HCT116 (cell line): ENCODE data around the gene NDE1. TPM values are rescaled to one million over a fixed set of nuclear protein-coding genes. Genes with fewer than 3 reads are reported as not detected.
A peak's percentile ranks its signal among the peaks of the same experiment; 100 is the strongest.

Source experiments
- ATAC-seq: fragments of 200-7000 bp; cut with Tn5 transposase; 2 replicates; pipeline ENCODE4 v1.9.1; 2020; ENCODE audit warnings: mild to moderate bottlenecking, moderate library complexity
- Bru-seq: library from RNA; stranded (reverse); fragments of 400-500 nt; gene quantifications from one replicate; lab custom pipeline; 2021; lab: Mats Ljungman, UMichigan
- BruChase-seq, 2 experiments: library from RNA; stranded (reverse); fragments of 400-500 nt; gene quantifications; one replicate each; lab custom pipeline; 2021; lab: Mats Ljungman, UMichigan
- BruUV-seq: library from RNA; stranded (reverse); fragments of 400-500 nt; replicated peaks from 2 replicates; lab custom pipeline; 2021; lab: Mats Ljungman, UMichigan
- CTCF ChIA-PET: fragments of 300-600 bp; sonication (Branson Sonifier 250); formaldehyde crosslinking; loops from one replicate; lab custom pipeline; 2021; ENCODE audit warnings: antibody characterized with exemption; lab: Charles Lee
- POLR2A ChIA-PET: fragments of 300-600, 350-600 bp; sonication (Branson Sonifier 250); formaldehyde crosslinking; loops from one replicate; lab custom pipeline; 2021; ENCODE audit warnings: antibody characterized with exemption; lab: Charles Lee
- RAD21 ChIA-PET, 2 experiments: fragments of 300-600 bp; sonication (Branson Sonifier 250); formaldehyde crosslinking; loops; one replicate each; lab custom pipeline; 2023; ENCODE audit warnings: low total read pairs in 2 of 2; ENCODE audit not compliant: uncharacterized antibody in 2 of 2, unreplicated experiment in 2 of 2, low non-redundant PET in 1 of 2; lab: Charles Lee
- DNase-seq: peaks from one replicate; pipeline ENCODE4 v3.0.0-alpha.2; 2010; ENCODE audit warnings: low read depth, low spot score
- H2AFZ ChIP-seq: fragments of 200-600 bp; shearing (Covaris generic), sonication (generic); 2 replicates; pipeline ENCODE4 v1.6.1; 2017; ENCODE audit warnings: low read depth, mixed run types, mixed read lengths, antibody characterized with exemption, low read length; ENCODE audit not compliant: poor library complexity, severe bottlenecking
- H3K27ac ChIP-seq: 2 replicates; pipeline ENCODE4 v1.5.1; 2012; ENCODE audit warnings: low read depth, low read length
- H3K27me3 ChIP-seq: fragments of 200-600 bp; sonication (generic); 2 replicates; pipeline ENCODE4 v1.6.1; 2016; ENCODE audit warnings: mixed run types, low read length, mixed read lengths; ENCODE audit not compliant: insufficient read depth
- H3K36me3 ChIP-seq, 2 experiments: fragments of 200-500 bp in 1 of 2; fragments of 200-600 bp in 1 of 2; sonication (Bioruptor generic) in 1 of 2; sonication (generic) in 1 of 2; 2 replicates each; pipeline versions ENCODE4 v1.5.1 to v1.6.1; 2014 to 2016; ENCODE audit warnings: low read length in 2 of 2, inconsistent platforms in 1 of 2, mixed read lengths in 1 of 2, mixed run types in 1 of 2; ENCODE audit not compliant: insufficient read depth in 2 of 2, control insufficient read depth in 1 of 2
- H3K4me1 ChIP-seq, 2 experiments: fragments of 200-600 bp in 1 of 2; sonication (generic) in 1 of 2; 2 replicates each; pipeline versions ENCODE4 v1.5.1 to v1.6.1; 2012 to 2017; ENCODE audit warnings: low read length in 2 of 2, inconsistent platforms in 1 of 2, mild to moderate bottlenecking in 1 of 2, mixed read lengths in 1 of 2, mixed run types in 1 of 2, moderate library complexity in 1 of 2; ENCODE audit not compliant: insufficient read depth in 2 of 2, control insufficient read depth in 1 of 2
- H3K4me2 ChIP-seq: fragments of 200-600 bp; sonication (generic); 2 replicates; pipeline ENCODE4 v1.6.1; 2017; ENCODE audit warnings: mixed run types, low read length, mixed read lengths
- H3K4me3 ChIP-seq, 2 experiments: fragments of 200-600 bp in 1 of 2; sonication (generic) in 1 of 2; replicated peaks in 1 of 2; 2 replicates each; pipeline ENCODE4 v1.5.1; 2011 to 2016; ENCODE audit warnings: low read length in 2 of 2, control low read depth in 1 of 2, low read depth in 1 of 2, mild to moderate bottlenecking in 1 of 2, mixed read lengths in 1 of 2, mixed run types in 1 of 2
- H3K79me2 ChIP-seq: fragments of 200-600 bp; sonication (generic); 2 replicates; pipeline ENCODE4 v1.6.1; 2017; ENCODE audit warnings: mild to moderate bottlenecking, mixed run types, low read length, moderate library complexity, mixed read lengths; ENCODE audit not compliant: insufficient read depth
- H3K9ac ChIP-seq: fragments of 200-600 bp; sonication (generic); 2 replicates; pipeline ENCODE4 v1.6.1; 2016; ENCODE audit warnings: low read length, mixed read lengths
- H3K9me2 ChIP-seq: fragments of 200-600 bp; sonication (generic), shearing (Covaris generic); 2 replicates; pipeline ENCODE4 v1.6.1; 2017; ENCODE audit warnings: mixed run types, mild to moderate bottlenecking, moderate library complexity; ENCODE audit not compliant: insufficient read depth
- H3K9me3 ChIP-seq, 2 experiments: fragments of 200-500 bp in 1 of 2; fragments of 200-600 bp in 1 of 2; sonication (Bioruptor generic) in 1 of 2; sonication (generic) in 1 of 2; 2 replicates each; pipeline ENCODE4 v1.6.1; 2014 to 2017; ENCODE audit warnings: low read length in 2 of 2, mixed read lengths in 2 of 2, inconsistent platforms in 1 of 2, low read depth in 1 of 2, mild to moderate bottlenecking in 1 of 2, mixed run types in 1 of 2, moderate library complexity in 1 of 2; ENCODE audit not compliant: control insufficient read depth in 1 of 2, insufficient read depth in 1 of 2
- H4K20me1 ChIP-seq: fragments of 200-600 bp; sonication (generic), shearing (Covaris generic); 2 replicates; pipeline ENCODE4 v1.6.1; 2017; ENCODE audit warnings: mixed run types, mild to moderate bottlenecking, moderate library complexity; ENCODE audit not compliant: insufficient read depth
- ATF3 ChIP-seq: IDR thresholded peaks from 2 replicates; pipeline ENCODE4 v1.6.1; 2012
- CBX3 ChIP-seq: IDR thresholded peaks from 2 replicates; pipeline ENCODE4 v1.6.1; 2012; ENCODE audit warnings: low read depth
- CEBPB ChIP-seq: IDR thresholded peaks from 2 replicates; pipeline ENCODE4 v1.6.1; 2012; ENCODE audit warnings: low read depth
- EGR1 ChIP-seq: IDR thresholded peaks from 2 replicates; pipeline ENCODE4 v1.6.1; 2012; ENCODE audit warnings: low read depth
- ELF1 ChIP-seq: IDR thresholded peaks from 2 replicates; pipeline ENCODE4 v1.6.1; 2012; ENCODE audit warnings: low read depth, borderline replicate concordance
- JUND ChIP-seq: IDR thresholded peaks from 2 replicates; pipeline ENCODE4 v1.6.1; 2012
- MAX ChIP-seq: IDR thresholded peaks from 2 replicates; pipeline ENCODE4 v1.6.1; 2012
- POLR2AphosphoS5 ChIP-seq: IDR thresholded peaks from 2 replicates; pipeline ENCODE4 v1.6.1; 2011; ENCODE audit warnings: mild to moderate bottlenecking, low read depth, low read length, moderate library complexity
- SIN3A ChIP-seq: IDR thresholded peaks from 2 replicates; pipeline ENCODE4 v1.6.1; 2012; ENCODE audit warnings: low read depth
- SP1 ChIP-seq: IDR thresholded peaks from 2 replicates; pipeline ENCODE4 v1.6.1; 2012; ENCODE audit warnings: low read depth
- ZBTB33 ChIP-seq: IDR thresholded peaks from 2 replicates; pipeline ENCODE4 v1.6.1; 2011; ENCODE audit warnings: mild to moderate bottlenecking, low read length, moderate library complexity; ENCODE audit not compliant: insufficient replicate concordance; ENCODE audit errors: extremely low read depth
- ZFX ChIP-seq: fragments of 450-650 bp; IDR thresholded peaks from 2 replicates; pipeline ENCODE4 v1.6.1; 2017
- ZNF274 ChIP-seq: fragments of 200-500 bp; sonication (Bioruptor generic); IDR thresholded peaks from 2 replicates; pipeline ENCODE4 v1.6.1; 2014; ENCODE audit warnings: mild to moderate bottlenecking, low read depth, low read length, inconsistent platforms
- intact Hi-C: fragments of 100-400 bp; cut with micrococcal nuclease; formaldehyde crosslinking; loops from 2 replicates; pipeline ENCODE4 v1.10.0; 2022
- long read RNA-seq: library from polyadenylated mRNA; unstranded; transcript quantifications from one replicate; pipeline ENCODE4 v2.0.0, GENCODE V29; 2021; ENCODE audit not compliant: unreplicated experiment
- polyA plus RNA-seq: library from polyadenylated mRNA; unstranded; fragments of >200 nt; gene quantifications from 2 replicates; pipeline ENCODE4 v1.2.1, GENCODE V29; 2012; ENCODE audit warnings: missing spikeins
- total RNA-seq: library from RNA; stranded (reverse); gene quantifications from one replicate; pipeline ENCODE4 v1.2.1, GENCODE V29; 2021; ENCODE audit not compliant: unreplicated experiment

The NDE1 gene
- 103 TPM for total RNA-seq
- polyA plus RNA-seq: 70.0 and 86.2 TPM in 2 replicates
- Bru-seq, nascent RNA: percentile 87 among the genes with signal in this experiment
- percentile 79 among the genes with signal in this experiment for BruChase-seq, experiment 1, labeled RNA remaining after a 6-hour chase
- BruChase-seq, experiment 2, labeled RNA remaining after a 2-hour chase: percentile 78 among the genes with signal in this experiment
- long read RNA-seq, transcript NDE1-201 (9 exons, 3,221 nt): major isoform, 11 of 61 reads
- long read RNA-seq, partial matches to known transcripts: 10 of 61 reads
- long read RNA-seq, other reads (novel, unspliced or antisense): 40 of 61 reads

GRCh38 chr16:15650019-15650697, at the start of gene NDE1:
Gene NDE1 (plus strand): TSS chr16:15650245. CDS start chr16:15664779, 14,534 bp downstream.
- H3K27ac ChIP-seq: peak within 1 kb of the TSS; percentile 74

More at GRCh38 chr16:15650019-15650697, at the start of gene NDE1:
- Histone ChIP-seq H3K4me2 (peak within 1 kb of the TSS; percentile 95), H3K27me3 (no peaks in the 10 kb centered on the region), H4K20me1 (no peaks in the 10 kb centered on the region), H3K36me3 (peaks cover 10 to 16% of the 10 kb centered on the region in 2 experiments; a peak in 1 of 4 replicates), H3K9ac (peak within 1 kb of the TSS; percentile 86), H3K9me3 (no peaks in the 10 kb centered on the region), H3K4me3 (peak within 1 kb of the TSS; percentile 91 to 96), H3K4me1 (peaks cover 21 to 39% of the 10 kb centered on the region in 2 experiments)
- ATAC-seq (peak; percentile 96), DNase-seq (peak; percentile 74)
- BruUV-seq: no TSS peak
- POLR2A ChIA-PET: no interaction called here
- TF ChIP-seq ZFX (0 out of 2 replicates have a peak, but pooled peaks have one; percentile 30), ZNF274 (no peak), ZBTB33 (no peak), ATF3 (no peak), ELF1 (no peak), POLR2AphosphoS5 (peak; percentile 86), SIN3A (peak; percentile 46; the same call in 1 of the 2 replicates), CBX3 (no peak; the same call in 1 of the 2 replicates), SP1 (peak; percentile 80), MAX (peak; percentile 87), CEBPB (no peak), JUND (no peak), EGR1 (peak; percentile 53)
- TF ChIP-seq, all 23 proteins: peak for 6
- intact Hi-C loops: no loop called here
- CTCF ChIA-PET: no interaction called here
- H3K79me2 ChIP-seq: peaks cover 50% of the 10 kb centered on the region
- no peaks in the 10 kb centered on the region for H3K9me2 ChIP-seq
- RAD21 ChIA-PET: no interaction called here
- H2AFZ ChIP-seq: no peak within 1 kb of the TSS
